PC-9 (cell line): Measurements from ENCODE around the gene SULT1C3. TPM values are rescaled to one million over a fixed set of nuclear protein-coding genes. Genes with fewer than 3 reads are reported as not detected.
A peak's percentile ranks its signal among the peaks of the same experiment; 100 is the strongest.

ENCODE experiments used
- BruUV-seq: library from RNA; stranded (reverse); fragments of 400-500 nt; replicated peaks from 2 replicates; lab custom pipeline; 2021; lab: Mats Ljungman, UMichigan
- CTCF ChIA-PET: fragments of 300-600 bp; sonication (Branson Sonifier 250); formaldehyde crosslinking; loops from one replicate; lab custom pipeline; 2022; ENCODE audit warnings: antibody characterized with exemption; lab: Charles Lee
- POLR2A ChIA-PET: fragments of 300-600 bp; sonication (Branson Sonifier 250); formaldehyde crosslinking; loops from one replicate; lab custom pipeline; 2022; ENCODE audit warnings: antibody characterized with exemption; ENCODE audit not compliant: unreplicated experiment; lab: Charles Lee
- DNase-seq, 2 experiments: peaks; one replicate each; pipeline versions ENCODE4 v3.0.0 to v3.0.0-alpha.2; 2015 to 2022; ENCODE audit warnings: mixed read lengths in 1 of 2
- H2AFZ ChIP-seq: fragments of 200-600 bp; sonication (generic); 2 replicates; pipeline ENCODE4 v1.8.1; 2017; ENCODE audit warnings: antibody characterized with exemption
- H3F3A ChIP-seq: fragments of 200-600 bp; sonication (generic); 2 replicates; pipeline ENCODE4 v1.8.1; 2017; ENCODE audit warnings: antibody characterized with exemption, mild to moderate bottlenecking, low read depth; ENCODE audit not compliant: insufficient read depth
- H3K27ac ChIP-seq: fragments of 200-600 bp; sonication (generic); 2 replicates; pipeline ENCODE4 v1.6.1; 2016; ENCODE audit warnings: mixed run types
- H3K27me3 ChIP-seq: fragments of 200-600 bp; sonication (generic); 2 replicates; pipeline ENCODE4 v1.6.1; 2016; ENCODE audit warnings: low read depth, mixed run types; ENCODE audit not compliant: insufficient read depth
- H3K36me3 ChIP-seq: fragments of 200-600 bp; sonication (generic); 2 replicates; pipeline ENCODE4 v1.6.1; 2016; ENCODE audit warnings: low read depth, mixed run types
- H3K4me1 ChIP-seq: fragments of 200-600 bp; sonication (generic); replicated peaks from 2 replicates; pipeline ENCODE4 v1.6.1; 2016; ENCODE audit warnings: mixed run types; ENCODE audit not compliant: insufficient read depth
- H3K4me2 ChIP-seq: fragments of 200-600 bp; sonication (generic); 2 replicates; pipeline ENCODE4 v1.6.1; 2017; ENCODE audit warnings: mixed run types
- H3K4me3 ChIP-seq: fragments of 200-600 bp; sonication (generic); 2 replicates; pipeline ENCODE4 v1.6.1; 2016; ENCODE audit warnings: mixed run types
- H3K79me2 ChIP-seq: fragments of 200-600 bp; sonication (generic); 2 replicates; pipeline ENCODE4 v1.6.1; 2017; ENCODE audit warnings: low read depth, mixed run types
- H3K9me2 ChIP-seq: fragments of 200-600 bp; sonication (generic); 2 replicates; pipeline ENCODE4 v1.8.1; 2017; ENCODE audit warnings: mild to moderate bottlenecking; ENCODE audit not compliant: insufficient read depth
- H3K9me3 ChIP-seq: fragments of 200-600 bp; sonication (generic); 2 replicates; pipeline ENCODE4 v1.8.1; 2016; ENCODE audit warnings: low read depth; ENCODE audit not compliant: insufficient read depth
- H4K20me1 ChIP-seq: fragments of 200-600 bp; sonication (generic); 2 replicates; pipeline ENCODE4 v1.8.1; 2017; ENCODE audit not compliant: insufficient read depth
- EZH2 ChIP-seq: fragments of 200-600 bp; sonication (generic); IDR thresholded peaks from 2 replicates; pipeline ENCODE4 v1.8.0; 2017; ENCODE audit warnings: antibody characterized with exemption, low read depth
- intact Hi-C: fragments of 100-400 bp; cut with micrococcal nuclease; formaldehyde crosslinking; loops from one replicate; pipeline ENCODE4 v1.10.0; 2022; ENCODE audit not compliant: unreplicated experiment
- total RNA-seq: library from RNA; stranded (reverse); gene quantifications from 2 replicates; pipeline ENCODE4 v1.2.3, GENCODE V29; 2021
- TF ChIP-seq, protein P1 (sequence below): fragments of 200-600 bp; sonication (generic); conservative IDR thresholded peaks from 2 replicates; pipeline ENCODE4 v1.6.1; 2017; ENCODE audit warnings: mixed run types, antibody characterized with exemption, mild to moderate bottlenecking, moderate library complexity

SULT1C3 gene
- total RNA-seq, 1 experiment from 2014 or later: not detected

DNA sequence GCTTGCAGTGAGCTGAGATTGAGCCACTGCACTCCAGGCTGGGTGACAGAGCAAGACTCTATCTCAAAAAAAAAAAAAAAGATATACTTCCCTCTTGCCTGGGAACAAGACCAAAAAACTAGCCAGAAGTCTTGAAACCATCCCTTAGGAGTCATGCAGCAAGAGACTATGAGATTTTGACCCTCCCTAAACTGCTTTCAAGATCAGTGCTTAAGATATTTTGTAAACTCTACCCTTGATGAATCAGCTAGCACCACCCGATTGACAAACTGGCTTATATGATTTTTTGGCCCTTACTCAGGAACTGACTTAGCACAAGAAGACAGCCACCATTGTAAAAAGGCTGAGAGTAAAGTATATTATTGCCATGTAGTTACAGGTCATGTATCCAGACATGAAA, 3.8 kb downstream of the SULT1C3 start:
- POLR2A ChIA-PET: no interaction called here
- intact Hi-C loops: no loop called here
- Histone ChIP-seq H3K9me2 (no peaks in the 10 kb centered on the region), H3K27ac (no peak overlapping the region), H3K9me3 (peaks cover 3% of the 10 kb centered on the region; the same call in 1 of the 2 replicates), H3K4me2 (no peak overlapping the region), H3K79me2 (no peaks in the 10 kb centered on the region), H4K20me1 (no peaks in the 10 kb centered on the region), H3K4me1 (0 out of 2 replicates have a peak, but pooled peaks cover 3% of the 10 kb centered on the region), H3K27me3 (no peaks in the 10 kb centered on the region), H3F3A (no peaks in the 10 kb centered on the region), H3K4me3 (no peak overlapping the region), H2AFZ (no peak overlapping the region), H3K36me3 (no peaks in the 10 kb centered on the region)
- CTCF ChIA-PET: no interaction called here
- TF ChIP-seq, protein P1, sequence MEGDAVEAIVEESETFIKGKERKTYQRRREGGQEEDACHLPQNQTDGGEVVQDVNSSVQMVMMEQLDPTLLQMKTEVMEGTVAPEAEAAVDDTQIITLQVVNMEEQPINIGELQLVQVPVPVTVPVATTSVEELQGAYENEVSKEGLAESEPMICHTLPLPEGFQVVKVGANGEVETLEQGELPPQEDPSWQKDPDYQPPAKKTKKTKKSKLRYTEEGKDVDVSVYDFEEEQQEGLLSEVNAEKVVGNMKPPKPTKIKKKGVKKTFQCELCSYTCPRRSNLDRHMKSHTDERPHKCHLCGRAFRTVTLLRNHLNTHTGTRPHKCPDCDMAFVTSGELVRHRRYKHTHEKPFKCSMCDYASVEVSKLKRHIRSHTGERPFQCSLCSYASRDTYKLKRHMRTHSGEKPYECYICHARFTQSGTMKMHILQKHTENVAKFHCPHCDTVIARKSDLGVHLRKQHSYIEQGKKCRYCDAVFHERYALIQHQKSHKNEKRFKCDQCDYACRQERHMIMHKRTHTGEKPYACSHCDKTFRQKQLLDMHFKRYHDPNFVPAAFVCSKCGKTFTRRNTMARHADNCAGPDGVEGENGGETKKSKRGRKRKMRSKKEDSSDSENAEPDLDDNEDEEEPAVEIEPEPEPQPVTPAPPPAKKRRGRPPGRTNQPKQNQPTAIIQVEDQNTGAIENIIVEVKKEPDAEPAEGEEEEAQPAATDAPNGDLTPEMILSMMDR: no peak
- TF ChIP-seq EZH2: no peak
- peak; percentile 2 to 65 for DNase-seq
- no TSS peak for BruUV-seq

DNA sequence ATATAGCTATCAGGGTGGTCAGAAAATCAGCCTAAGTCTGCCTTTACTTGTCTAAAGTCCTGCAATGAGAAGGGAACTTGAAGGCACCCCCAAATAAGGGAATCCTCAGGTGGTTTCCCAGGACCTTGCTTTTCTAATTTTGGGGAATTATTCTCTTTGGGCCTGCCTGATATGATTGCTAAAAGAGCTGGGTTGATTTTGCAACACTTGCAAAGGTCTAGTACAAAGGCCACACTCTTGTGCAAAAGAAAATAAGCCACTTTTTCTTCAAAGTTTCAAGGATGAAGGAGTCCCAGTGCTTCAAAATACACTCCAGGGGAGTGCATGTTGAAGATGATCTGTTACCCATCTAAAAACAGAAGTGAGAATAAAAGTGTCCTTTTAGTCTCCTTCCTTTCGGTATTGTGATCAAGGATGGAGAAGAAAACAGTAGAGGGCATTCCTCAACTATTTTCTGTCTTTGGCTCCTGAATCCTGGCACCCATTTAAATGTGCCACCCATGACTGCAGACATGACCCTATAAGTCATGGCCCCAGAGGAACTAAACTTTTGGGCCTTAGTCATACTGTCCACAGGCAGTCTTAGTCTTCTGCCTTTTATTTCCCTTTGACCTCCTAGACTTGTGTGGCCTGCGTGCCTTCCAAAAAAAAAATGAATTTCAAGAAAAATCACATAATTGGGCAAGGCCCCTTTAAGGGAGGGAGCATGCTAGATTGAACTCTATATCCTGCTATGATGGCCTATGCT, 5.1 kb downstream of the SULT1C3 start:
- no peak overlapping the region for H3K4me2 ChIP-seq
- intact Hi-C loops: no loop called here
- DNase-seq: no peak
- no peaks in the 10 kb centered on the region for H3K79me2 ChIP-seq
- no peaks in the 10 kb centered on the region for H3K36me3 ChIP-seq
- 0 out of 2 replicates have a peak, but pooled peaks cover 3% of the 10 kb centered on the region for H3K4me1 ChIP-seq
- H3K27ac ChIP-seq: no peak overlapping the region
- ChIA-PET CTCF (interaction anchor here (0.6 kb wide), 1 partner anchor 201 kb away, joined by 4 read pairs; no protein-coding TSS in a partner anchor), POLR2A (no interaction called here)
- H2AFZ ChIP-seq: no peak overlapping the region; the same call in 1 of the 2 replicates
- no peaks in the 10 kb centered on the region for H3K27me3 ChIP-seq
- TF ChIP-seq EZH2: no peak
- no peak overlapping the region for H3K4me3 ChIP-seq
- BruUV-seq: no TSS peak
- H3F3A ChIP-seq: no peaks in the 10 kb centered on the region
- H3K9me2 ChIP-seq: no peaks in the 10 kb centered on the region
- H3K9me3 ChIP-seq: peaks cover 3% of the 10 kb centered on the region; the same call in 1 of the 2 replicates
- no peaks in the 10 kb centered on the region for H4K20me1 ChIP-seq

DNA sequence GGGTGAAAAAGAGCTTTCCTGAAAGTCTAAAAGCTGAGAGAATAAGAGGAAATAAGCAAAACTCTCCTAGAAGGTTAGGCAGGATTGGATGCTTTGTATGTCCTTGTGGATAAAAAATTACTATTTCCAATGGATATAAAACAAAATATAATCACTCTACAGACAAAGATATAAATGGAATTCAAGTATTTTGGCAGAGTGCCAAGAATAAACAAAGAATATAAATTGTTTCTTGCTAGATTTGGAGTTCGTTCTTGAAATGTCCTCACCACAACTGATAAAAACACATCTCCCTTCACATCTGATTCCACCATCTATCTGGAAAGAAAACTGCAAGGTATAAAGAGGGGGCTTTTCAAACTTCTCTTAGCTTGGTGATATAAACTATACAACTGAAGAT, 13.3 kb downstream of the SULT1C3 start:
- H3K36me3 ChIP-seq: no peaks in the 10 kb centered on the region
- H3K27me3 ChIP-seq: no peaks in the 10 kb centered on the region
- ChIA-PET POLR2A (no interaction called here), CTCF (no interaction called here)
- H3K4me2 ChIP-seq: no peak overlapping the region
- intact Hi-C loops: no loop called here
- H3K79me2 ChIP-seq: no peaks in the 10 kb centered on the region
- TF ChIP-seq EZH2: no peak
- TF ChIP-seq, protein P1: no peak
- no peak overlapping the region for H3K4me3 ChIP-seq
- no peak overlapping the region for H2AFZ ChIP-seq
- 0 out of 2 replicates have a peak, but pooled peaks cover 4% of the 10 kb centered on the region for H3K9me3 ChIP-seq
- H4K20me1 ChIP-seq: no peaks in the 10 kb centered on the region
- BruUV-seq: no TSS peak
- H3K4me1 ChIP-seq: no peaks in the 10 kb centered on the region
- no peaks in the 10 kb centered on the region for H3F3A ChIP-seq
- no peaks in the 10 kb centered on the region for H3K9me2 ChIP-seq
- no peak for DNase-seq
- H3K27ac ChIP-seq: no peak overlapping the region
